Neural progenitor cell (in vitro differentiated cells): ENCODE results near the gene ZNF664.

Experiments
- EZH2 ChIP-seq: fragments of 200-600 bp; sonication (generic); IDR thresholded peaks from 2 replicates; pipeline ENCODE4 v1.6.1; 2017; ENCODE audit warnings: antibody characterized with exemption, mild to moderate bottlenecking, moderate library complexity
- EZH2phosphoT487 ChIP-seq: fragments of 200-600 bp; sonication (generic); IDR thresholded peaks from 2 replicates; pipeline ENCODE4 v1.6.1; 2017; ENCODE audit warnings: antibody characterized with exemption
- TF ChIP-seq, protein P1 (sequence below): fragments of 200-600 bp; sonication (generic); IDR thresholded peaks from 2 replicates; pipeline ENCODE4 v1.5.1; 2017; ENCODE audit warnings: antibody characterized with exemption, mild to moderate bottlenecking

DNA sequence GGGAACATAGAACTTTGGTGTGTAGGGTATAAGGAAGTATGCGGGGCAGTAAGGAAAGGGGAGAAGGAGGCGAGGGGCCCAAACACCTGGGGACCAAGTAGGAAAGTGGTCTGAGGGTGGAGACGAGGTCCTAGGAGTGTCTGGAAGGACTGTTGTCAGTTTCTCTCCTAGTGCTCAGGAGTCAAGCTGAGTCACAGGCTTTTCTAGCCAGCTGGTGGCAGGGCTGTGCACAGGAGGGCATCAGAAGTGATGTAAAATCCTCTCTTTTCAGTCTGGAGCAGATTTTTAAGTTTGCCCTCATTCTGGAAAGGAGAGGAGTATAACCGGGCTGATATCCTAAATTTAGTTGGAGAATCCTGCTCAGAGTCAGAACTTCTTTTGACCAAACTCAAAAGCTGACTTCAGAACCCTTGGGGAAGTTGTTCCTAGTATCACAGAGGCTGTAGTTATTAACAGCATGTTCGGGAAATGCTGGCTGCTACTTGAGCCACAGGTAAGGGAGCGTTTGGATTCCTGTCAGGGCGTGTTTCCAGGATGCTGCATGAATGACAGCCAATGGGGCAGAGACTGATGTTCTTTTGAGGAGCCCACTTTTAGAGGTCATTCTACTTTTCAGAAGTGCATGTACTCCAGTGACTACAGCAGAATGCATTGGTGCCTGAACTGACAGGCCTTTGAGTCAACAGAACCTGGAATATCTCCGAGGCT, 19.3 kb downstream of the ZNF664 start:
- TF ChIP-seq, protein P1, sequence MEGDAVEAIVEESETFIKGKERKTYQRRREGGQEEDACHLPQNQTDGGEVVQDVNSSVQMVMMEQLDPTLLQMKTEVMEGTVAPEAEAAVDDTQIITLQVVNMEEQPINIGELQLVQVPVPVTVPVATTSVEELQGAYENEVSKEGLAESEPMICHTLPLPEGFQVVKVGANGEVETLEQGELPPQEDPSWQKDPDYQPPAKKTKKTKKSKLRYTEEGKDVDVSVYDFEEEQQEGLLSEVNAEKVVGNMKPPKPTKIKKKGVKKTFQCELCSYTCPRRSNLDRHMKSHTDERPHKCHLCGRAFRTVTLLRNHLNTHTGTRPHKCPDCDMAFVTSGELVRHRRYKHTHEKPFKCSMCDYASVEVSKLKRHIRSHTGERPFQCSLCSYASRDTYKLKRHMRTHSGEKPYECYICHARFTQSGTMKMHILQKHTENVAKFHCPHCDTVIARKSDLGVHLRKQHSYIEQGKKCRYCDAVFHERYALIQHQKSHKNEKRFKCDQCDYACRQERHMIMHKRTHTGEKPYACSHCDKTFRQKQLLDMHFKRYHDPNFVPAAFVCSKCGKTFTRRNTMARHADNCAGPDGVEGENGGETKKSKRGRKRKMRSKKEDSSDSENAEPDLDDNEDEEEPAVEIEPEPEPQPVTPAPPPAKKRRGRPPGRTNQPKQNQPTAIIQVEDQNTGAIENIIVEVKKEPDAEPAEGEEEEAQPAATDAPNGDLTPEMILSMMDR = no peak
- no peak for TF ChIP-seq EZH2
- no peak for TF ChIP-seq EZH2phosphoT487
